Spinal cord (tissue), 10 donors: ENCODE measurements around the gene CSNK1G1. TPM values are rescaled to one million over a fixed set of nuclear protein-coding genes. Genes with fewer than 3 reads are reported as not detected.
"Not testable (repeated sequence)": the region's sequence is repeated elsewhere in the genome, so short reads cannot be mapped to it uniquely, and the experiment has no call there.

Experiments used
- DNase-seq, 6 donors: peaks; one replicate each; pipeline versions ENCODE4 v3.0.0 to v3.0.0-alpha.2; 2013 to 2015; ENCODE audit warnings: low spot score in 6 of 6, low read depth in 4 of 6
- H3K27ac ChIP-seq: one replicate; pipeline ENCODE4 v1.5.1; 2013; ENCODE audit warnings: low read depth, low read length, control low read depth
- H3K27me3 ChIP-seq: one replicate; pipeline ENCODE4 v1.6.1; 2013; ENCODE audit warnings: low read length; ENCODE audit not compliant: control insufficient read depth, insufficient read depth
- H3K36me3 ChIP-seq: one replicate; pipeline ENCODE4 v1.6.1; 2013; ENCODE audit warnings: low read length; ENCODE audit not compliant: control insufficient read depth, insufficient read depth
- H3K4me1 ChIP-seq: one replicate; pipeline ENCODE4 v1.6.1; 2013; ENCODE audit warnings: low read length; ENCODE audit not compliant: control insufficient read depth, insufficient read depth
- H3K4me3 ChIP-seq: one replicate; pipeline ENCODE4 v1.5.1; 2013; ENCODE audit warnings: low read depth, low read length, control low read depth
- H3K9me3 ChIP-seq: one replicate; pipeline ENCODE4 v1.6.1; 2013; ENCODE audit warnings: low read length; ENCODE audit not compliant: control insufficient read depth, insufficient read depth
- WGBS: methylation state at CpG from one replicate; pipeline ENCODE4 v1.1.5; 2013; ENCODE audit warnings: missing lambda C conversion rate; ENCODE audit not compliant: insufficient coverage; 5-methylcytosine and 5-hydroxymethylcytosine counted together
- long read RNA-seq, 4 donors: transcript quantifications; one replicate each; lab custom pipeline, GENCODE V29; 2026
- polyA plus RNA-seq, 2 donors: library from polyadenylated mRNA; unstranded; fragments of 120-200 nt; gene quantifications; one replicate each; pipeline ENCODE4 v1.2.1, GENCODE V29; 2013; ENCODE audit not compliant: insufficient read length in 2 of 2
- total RNA-seq, 2 donors: library from RNA; depleted of rRNA in 1 of 2; stranded (reverse); fragments of 120-200 nt in 1 of 2; fragments of >200 nt in 1 of 2; gene quantifications; one replicate each; pipeline versions ENCODE4 v1.2.3 to v1.2.4, GENCODE V29; 2013 to 2014
- donor health status: healthy.

Gene CSNK1G1
- total RNA-seq, result 10 to 100 TPM; 24.9 to 33.1 TPM
- 10 to 100 TPM; 12.4 to 14.0 TPM for polyA plus RNA-seq
- long read RNA-seq, donor 1, partial matches to known transcripts, result 0 of 1 reads
- long read RNA-seq, donor 1, other reads (novel, unspliced or antisense), result 0 of 1 reads
- long read RNA-seq, donor 2, result 0 reads
- long read RNA-seq, donor 3, partial matches to known transcripts, result 0 of 1 reads
- long read RNA-seq, donor 3, other reads (novel, unspliced or antisense), result 0 of 1 reads
- long read RNA-seq, donor 4, full-length matches to known transcripts, result 1 of 1 reads
- long read RNA-seq, donor 4, partial matches to known transcripts, result 0 of 1 reads
- long read RNA-seq, donor 4, other reads (novel, unspliced or antisense), result 0 of 1 reads

DNA sequence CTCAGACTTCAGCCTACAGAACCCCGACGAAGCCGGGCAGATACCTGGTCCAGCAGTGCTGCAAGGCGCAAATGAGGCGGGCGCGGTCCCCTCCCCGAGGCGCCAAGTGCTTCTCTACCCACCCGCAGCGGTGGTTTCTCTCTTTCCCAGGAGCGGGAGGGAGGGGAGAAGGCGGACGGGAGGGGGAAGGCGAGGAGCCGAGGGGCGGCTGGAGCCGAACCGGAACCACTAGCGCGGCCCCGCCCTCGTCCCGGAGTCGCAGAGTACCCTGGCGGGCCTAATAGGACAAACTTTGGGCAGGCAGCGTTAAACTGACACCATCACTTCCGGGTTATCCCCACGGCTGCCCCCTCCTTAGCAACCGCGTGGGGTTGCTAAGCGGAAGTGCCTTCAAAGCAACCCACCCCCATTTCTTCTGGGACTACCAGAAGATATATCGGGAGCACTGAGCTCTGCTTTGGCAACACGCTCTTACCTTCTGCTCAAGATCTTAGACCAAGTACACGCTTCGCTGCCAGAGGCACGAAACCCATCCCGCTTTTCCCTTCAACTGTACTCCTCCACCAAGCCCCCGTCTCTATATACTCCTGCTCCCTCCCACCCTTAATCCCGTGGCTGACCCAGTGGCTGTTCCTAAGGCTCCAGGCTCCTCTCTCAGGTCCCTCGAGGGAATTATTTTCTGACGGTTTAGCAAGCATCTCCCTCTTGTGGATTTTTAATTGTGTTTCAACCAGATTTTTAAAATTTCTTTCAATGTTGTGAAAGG lies at the start of gene CSNK1G1:
CSNK1G1 (minus strand) TSS at position 230 of the 766 bp plus-strand sequence. CDS start 55,674 bp downstream, outside the sequence.
- WGBS, result under 1% methylated on average over 37 of the region's 42 CpGs

DNA sequence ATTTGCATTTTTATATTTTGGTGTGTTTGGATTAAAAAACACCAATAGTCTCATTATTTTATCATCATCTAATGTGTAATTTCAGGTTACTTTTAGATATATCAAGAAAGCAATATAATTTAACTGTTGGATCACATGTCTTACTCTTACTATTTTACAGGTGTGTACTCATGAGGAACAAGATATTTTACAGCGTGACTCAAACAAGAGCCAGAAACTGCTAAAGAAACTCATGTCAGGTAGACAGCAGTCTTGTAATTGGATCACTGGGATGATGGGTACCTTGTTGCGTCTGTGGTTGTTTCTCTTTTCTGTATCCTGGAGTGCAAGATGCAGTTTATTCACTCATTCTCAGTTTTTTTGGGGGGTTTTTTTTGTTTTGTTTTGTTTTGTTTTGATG lies 44.6 kb upstream of the CSNK1G1 start:
- no peaks in the 10 kb centered on the region for H3K9me3 ChIP-seq
- no peaks in the 10 kb centered on the region for H3K27me3 ChIP-seq
- no peaks in the 10 kb centered on the region for H3K4me1 ChIP-seq
- 100% methylated on average over 1 of the region's 2 CpGs for WGBS
- H3K36me3 ChIP-seq, result peaks cover 83% of the 10 kb centered on the region
- H3K4me3 ChIP-seq, result no peak overlapping the region
- no peak overlapping the region for H3K27ac ChIP-seq
- DNase-seq, result no peak

More for the DNA sequence above, at the start of gene CSNK1G1:
- peak within 1 kb of the TSS; percentile 83 for H3K4me3 ChIP-seq
- DNase-seq, result peak; percentile 95 to 99 (median 96)
- no peaks in the 10 kb centered on the region for H3K36me3 ChIP-seq
- H3K4me1 ChIP-seq, result peaks cover 9% of the 10 kb centered on the region
- H3K27ac ChIP-seq, result peak within 1 kb of the TSS; percentile 83
- no peaks in the 10 kb centered on the region for H3K27me3 ChIP-seq
- H3K9me3 ChIP-seq, result no peaks in the 10 kb centered on the region

GRCh38 chr15:64398575-64398974 lies 42.6 kb upstream of the CSNK1G1 start:
- H3K9me3 ChIP-seq, result no peaks in the 10 kb centered on the region
- no peak overlapping the region for H3K27ac ChIP-seq
- no peak for DNase-seq
- WGBS, result no CpG with 5 or more reads among the region's 2 CpGs
- H3K4me1 ChIP-seq, result no peaks in the 10 kb centered on the region
- peaks cover 76% of the 10 kb centered on the region for H3K36me3 ChIP-seq
- no peaks in the 10 kb centered on the region for H3K27me3 ChIP-seq
- H3K4me3 ChIP-seq, result no peak overlapping the region

GRCh38 chr15:64396789-64397188 lies 40.8 kb upstream of the CSNK1G1 start:
- Histone ChIP-seq H3K27ac (no peak overlapping the region), H3K27me3 (no peaks in the 10 kb centered on the region), H3K9me3 (no peaks in the 10 kb centered on the region), H3K36me3 (peaks cover 69% of the 10 kb centered on the region), H3K4me1 (no peaks in the 10 kb centered on the region), H3K4me3 (no peak overlapping the region)
- no CpG with 5 or more reads among the region's 5 CpGs for WGBS
- no peak for DNase-seq

GRCh38 chr15:64392471-64392870 lies 36.5 kb upstream of the CSNK1G1 start:
- not testable (repeated sequence) for DNase-seq, H3K27ac ChIP-seq, H3K4me1 ChIP-seq, H3K27me3 ChIP-seq, H3K4me3 ChIP-seq, H3K9me3 ChIP-seq
- 90% methylated on average over 1 of the region's 3 CpGs for WGBS
- H3K36me3 ChIP-seq, result peaks cover 33% of the 10 kb centered on the region

DNA sequence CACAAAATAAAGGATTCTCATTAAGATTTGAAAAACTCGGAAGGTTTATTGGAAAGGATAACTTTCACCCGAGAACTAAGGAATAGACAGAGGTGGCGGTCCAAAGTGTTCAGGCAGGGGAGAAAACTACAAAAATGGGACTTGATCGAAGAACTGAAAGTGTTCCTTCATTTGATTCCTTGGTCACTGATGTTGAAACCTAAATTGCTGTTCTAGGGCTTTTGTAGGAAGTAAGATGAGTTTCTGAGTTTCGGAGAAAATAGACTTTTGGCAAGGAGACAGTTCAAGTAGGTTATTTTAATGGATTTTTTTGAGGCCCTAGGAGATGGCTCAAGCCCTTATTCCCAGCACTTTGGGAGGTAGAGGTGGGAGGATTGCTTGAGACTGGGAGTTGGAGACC lies 33.1 kb upstream of the CSNK1G1 start:
- no peaks in the 10 kb centered on the region for H3K27me3 ChIP-seq
- no peaks in the 10 kb centered on the region for H3K9me3 ChIP-seq
- no peak overlapping the region for H3K27ac ChIP-seq
- no peak for DNase-seq
- H3K4me3 ChIP-seq, result no peak overlapping the region
- peaks cover 8% of the 10 kb centered on the region for H3K36me3 ChIP-seq
- H3K4me1 ChIP-seq, result peaks cover 5% of the 10 kb centered on the region
- 95% methylated on average over 5 of the region's 5 CpGs for whole genome bisulfite sequencing

GRCh38 chr15:64387562-64388168 lies 31.7 kb upstream of the CSNK1G1 start, which contains the start of gene TRIP4:
TSS of gene TRIP4 (plus strand) at chr15:64387836. CDS start at chr15:64387864, 28 bp downstream.
- under 1% methylated on average over 35 of the region's 35 CpGs for WGBS

GRCh38 chr15:64386291-64386690 lies 30.3 kb upstream of the CSNK1G1 start:
- DNase-seq, result no peak
- 90% methylated on average over 2 of the region's 7 CpGs for WGBS

More at GRCh38 chr15:64387562-64388168, 31.7 kb upstream of the CSNK1G1 start, which contains the start of gene TRIP4:
- H3K4me1 ChIP-seq, result peaks cover 5% of the 10 kb centered on the region
- DNase-seq, result peak; percentile 84 to 99 (median 89)
- peaks cover 8% of the 10 kb centered on the region for H3K36me3 ChIP-seq
- no peaks in the 10 kb centered on the region for H3K9me3 ChIP-seq
- peak within 1 kb of the TSS; percentile 91 for H3K4me3 ChIP-seq
- peak within 1 kb of the TSS; percentile 87 for H3K27ac ChIP-seq
- no peaks in the 10 kb centered on the region for H3K27me3 ChIP-seq

DNA sequence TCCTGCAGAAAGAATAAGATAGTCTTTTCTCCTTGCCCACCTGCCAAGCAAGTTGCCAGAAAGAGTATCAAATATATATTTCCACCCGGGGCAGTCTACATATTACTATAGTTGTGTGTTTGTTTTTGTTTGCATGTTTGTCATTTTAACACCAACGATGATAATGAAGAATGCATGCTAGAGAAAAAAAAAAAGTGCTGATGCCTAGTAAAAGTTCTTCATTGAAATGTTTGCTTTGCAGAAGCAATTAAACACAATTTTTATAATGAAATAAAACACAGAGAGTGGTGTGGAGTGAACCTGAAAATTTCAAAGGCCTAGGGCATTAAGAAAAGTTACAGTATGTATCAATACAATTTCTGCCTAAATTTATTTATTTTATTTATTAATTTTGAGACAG lies 27.8 kb upstream of the CSNK1G1 start:
- WGBS, result no CpG with 5 or more reads among the region's 2 CpGs
- no peak overlapping the region for H3K4me3 ChIP-seq
- peaks cover 17% of the 10 kb centered on the region for H3K4me1 ChIP-seq
- no peaks in the 10 kb centered on the region for H3K9me3 ChIP-seq
- no peak for DNase-seq
- no peaks in the 10 kb centered on the region for H3K27me3 ChIP-seq
- H3K36me3 ChIP-seq, result no peaks in the 10 kb centered on the region
- H3K27ac ChIP-seq, result no peak overlapping the region

More at GRCh38 chr15:64386291-64386690, 30.3 kb upstream of the CSNK1G1 start:
- Histone ChIP-seq H3K4me1 (peaks cover 8% of the 10 kb centered on the region), H3K4me3 (no peak overlapping the region), H3K36me3 (peaks cover 2% of the 10 kb centered on the region), H3K27me3 (no peaks in the 10 kb centered on the region), H3K27ac (no peak overlapping the region), H3K9me3 (no peaks in the 10 kb centered on the region)
